Activated CD4-positive, alpha-beta memory T cell treated with anti-CD3 and anti-CD28 coated beads, Interleukin-2, amount 10 ng/mL, durations not matched to agents 7 days and 5 days (primary cell): ENCODE results near the gene PSMB11. TPM values are rescaled to one million over a fixed set of nuclear protein-coding genes. Genes with fewer than 3 reads are reported as not detected.

Experiments
- total RNA-seq, 2 experiments: library from RNA; stranded (reverse); gene quantifications; one replicate each; pipeline ENCODE4 v1.2.3, GENCODE V29; 2021

PSMB11 gene
- total RNA-seq, 2 experiments from 2014 or later, result not detected

Other genes with a start within 250 kb of the PSMB11 start
- under 1 TPM; 0.38 to 0.60 TPM for gene SLC7A7, start 226.8 kb upstream of the PSMB11 start, total RNA-seq
- gene MRPL52, start 212.3 kb upstream of the PSMB11 start, total RNA-seq, result 100 to 1,000 TPM; 108 to 119 TPM
- gene MMP14, start 205.6 kb upstream of the PSMB11 start, total RNA-seq, result 1 to 10 TPM; 1.9 to 2.9 TPM
- gene LRP10, start 170.5 kb upstream of the PSMB11 start, total RNA-seq, result 10 to 100 TPM; 88.5 to 98.6 TPM
- 1 to 10 TPM in 1 of 2 experiments, under 1 TPM in 1; 0.98 to 1.2 TPM for gene REM2, start 159.0 kb upstream of the PSMB11 start, total RNA-seq
- gene RBM23, start 123.1 kb upstream of the PSMB11 start, total RNA-seq, result 10 to 100 TPM; 71.8 to 73.5 TPM
- 10 to 100 TPM; 46.3 to 49.8 TPM for gene PRMT5, start 112.8 kb upstream of the PSMB11 start, total RNA-seq
- 10 to 100 TPM; 60.2 to 66.5 TPM for gene HAUS4, start 85.1 kb upstream of the PSMB11 start, total RNA-seq
- 1 to 10 TPM; 1.2 to 1.3 TPM for gene AJUBA, start 59.7 kb upstream of the PSMB11 start, total RNA-seq
- 10 to 100 TPM in 1 of 2 experiments, 1 to 10 TPM in 1; 9.4 to 10.4 TPM for gene C14orf93, start 32.1 kb upstream of the PSMB11 start, total RNA-seq
- gene PSMB5, start 7.3 kb upstream of the PSMB11 start, total RNA-seq, result 10 to 100 TPM; 55.0 to 57.5 TPM
- 1 to 10 TPM; 1.6 to 2.0 TPM for gene CDH24, start 15.3 kb downstream of the PSMB11 start, total RNA-seq
- gene ACIN1, start 52.9 kb downstream of the PSMB11 start, total RNA-seq, result 100 to 1,000 TPM; 166 to 167 TPM
- gene C14orf119, start 53.3 kb downstream of the PSMB11 start, total RNA-seq, result 10 to 100 TPM; 49.2 to 55.5 TPM
- gene CIROP, start 62.8 kb downstream of the PSMB11 start, total RNA-seq, result not detected
- under 1 TPM; 0.25 to 0.83 TPM for gene CEBPE, start 77.0 kb downstream of the PSMB11 start, total RNA-seq
- under 1 TPM; 0.76 to 0.93 TPM for gene SLC7A8, start 141.4 kb downstream of the PSMB11 start, total RNA-seq
- not detected for gene RNF212B, start 195.7 kb downstream of the PSMB11 start, total RNA-seq
- 10 to 100 TPM; 11.7 to 11.9 TPM for gene HOMEZ, start 243.9 kb downstream of the PSMB11 start, total RNA-seq